ENCODE measurements around the gene LYPD6.

The LYPD6 gene

DNA sequence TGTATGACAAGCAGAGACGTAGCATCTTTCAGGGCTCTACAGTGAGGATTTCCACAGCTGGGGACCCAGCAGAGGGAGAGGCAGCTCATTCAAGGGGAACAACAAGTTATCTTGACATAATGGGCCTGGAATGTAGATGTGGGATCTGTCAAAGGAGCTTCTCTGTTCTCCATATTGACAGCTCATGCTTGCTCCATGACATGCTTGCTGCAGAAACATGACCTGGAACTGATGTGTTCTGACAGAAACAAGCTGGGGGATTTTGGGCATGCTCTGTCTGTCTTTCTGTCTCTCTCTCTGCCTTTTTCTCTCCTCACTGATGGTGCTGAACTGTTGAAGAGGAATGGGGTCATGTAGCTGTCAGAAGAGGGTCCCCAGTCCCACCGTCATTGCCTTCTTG is 177.6 kb downstream of the LYPD6 start:
- peak; percentile 99 for ATAC-seq
- TF ChIP-seq CSDC2 (CRISPR knock-in tag; IDR thresholded peaks at IDR 0.05) (no peak), ZNF8 (CRISPR knock-in tag; IDR thresholded peaks at IDR 0.05) (no peak), ESRRG (CRISPR knock-in tag; IDR thresholded peaks at IDR 0.05) (no peak), ZNF70 (CRISPR knock-in tag; IDR thresholded peaks at IDR 0.05) (no peak), ZNF565 (CRISPR knock-in tag; conservative IDR thresholded peaks at IDR 0.05; ENCODE audit: low read depth) (no peak), GLIS3 (CRISPR knock-in tag; IDR thresholded peaks at IDR 0.05) (no peak), TCF4 (CRISPR knock-in tag; IDR thresholded peaks at IDR 0.05; ENCODE audit: borderline replicate concordance) (no peak), TOX (CRISPR knock-in tag; IDR thresholded peaks at IDR 0.05; ENCODE audit: borderline replicate concordance) (no peak), ISL1 (CRISPR knock-in tag; IDR thresholded peaks at IDR 0.05) (no peak), PPARA (CRISPR knock-in tag; IDR thresholded peaks at IDR 0.05; ENCODE audit: borderline replicate concordance) (no peak), ZFP30 (CRISPR knock-in tag; IDR thresholded peaks at IDR 0.05) (no peak), BACH2 (CRISPR knock-in tag; IDR thresholded peaks at IDR 0.05; ENCODE audit: borderline replicate concordance) (no peak), OSR1 (CRISPR knock-in tag; IDR thresholded peaks at IDR 0.05) (no peak), RARB (CRISPR knock-in tag; IDR thresholded peaks at IDR 0.05) (no peak), ZC3H10 (CRISPR knock-in tag; IDR thresholded peaks at IDR 0.05) (no peak)
- TF ChIP-seq, protein P1, sequence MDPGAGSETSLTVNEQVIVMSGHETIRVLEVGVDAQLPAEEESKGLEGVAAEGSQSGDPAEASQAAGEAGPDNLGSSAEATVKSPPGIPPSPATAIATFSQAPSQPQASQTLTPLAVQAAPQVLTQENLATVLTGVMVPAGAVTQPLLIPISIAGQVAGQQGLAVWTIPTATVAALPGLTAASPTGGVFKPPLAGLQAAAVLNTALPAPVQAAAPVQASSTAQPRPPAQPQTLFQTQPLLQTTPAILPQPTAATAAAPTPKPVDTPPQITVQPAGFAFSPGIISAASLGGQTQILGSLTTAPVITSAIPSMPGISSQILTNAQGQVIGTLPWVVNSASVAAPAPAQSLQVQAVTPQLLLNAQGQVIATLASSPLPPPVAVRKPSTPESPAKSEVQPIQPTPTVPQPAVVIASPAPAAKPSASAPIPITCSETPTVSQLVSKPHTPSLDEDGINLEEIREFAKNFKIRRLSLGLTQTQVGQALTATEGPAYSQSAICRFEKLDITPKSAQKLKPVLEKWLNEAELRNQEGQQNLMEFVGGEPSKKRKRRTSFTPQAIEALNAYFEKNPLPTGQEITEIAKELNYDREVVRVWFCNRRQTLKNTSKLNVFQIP (CRISPR knock-in tag; IDR thresholded peaks at IDR 0.05; ENCODE audit: borderline replicate concordance, low read depth) = no peak
- TF ChIP-seq, protein P2, sequence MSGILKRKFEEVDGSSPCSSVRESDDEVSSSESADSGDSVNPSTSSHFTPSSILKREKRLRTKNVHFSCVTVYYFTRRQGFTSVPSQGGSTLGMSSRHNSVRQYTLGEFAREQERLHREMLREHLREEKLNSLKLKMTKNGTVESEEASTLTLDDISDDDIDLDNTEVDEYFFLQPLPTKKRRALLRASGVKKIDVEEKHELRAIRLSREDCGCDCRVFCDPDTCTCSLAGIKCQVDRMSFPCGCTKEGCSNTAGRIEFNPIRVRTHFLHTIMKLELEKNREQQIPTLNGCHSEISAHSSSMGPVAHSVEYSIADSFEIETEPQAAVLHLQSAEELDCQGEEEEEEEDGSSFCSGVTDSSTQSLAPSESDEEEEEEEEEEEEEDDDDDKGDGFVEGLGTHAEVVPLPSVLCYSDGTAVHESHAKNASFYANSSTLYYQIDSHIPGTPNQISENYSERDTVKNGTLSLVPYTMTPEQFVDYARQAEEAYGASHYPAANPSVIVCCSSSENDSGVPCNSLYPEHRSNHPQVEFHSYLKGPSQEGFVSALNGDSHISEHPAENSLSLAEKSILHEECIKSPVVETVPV (CRISPR knock-in tag; IDR thresholded peaks at IDR 0.05) = no peak
- TF ChIP-seq, protein P3, sequence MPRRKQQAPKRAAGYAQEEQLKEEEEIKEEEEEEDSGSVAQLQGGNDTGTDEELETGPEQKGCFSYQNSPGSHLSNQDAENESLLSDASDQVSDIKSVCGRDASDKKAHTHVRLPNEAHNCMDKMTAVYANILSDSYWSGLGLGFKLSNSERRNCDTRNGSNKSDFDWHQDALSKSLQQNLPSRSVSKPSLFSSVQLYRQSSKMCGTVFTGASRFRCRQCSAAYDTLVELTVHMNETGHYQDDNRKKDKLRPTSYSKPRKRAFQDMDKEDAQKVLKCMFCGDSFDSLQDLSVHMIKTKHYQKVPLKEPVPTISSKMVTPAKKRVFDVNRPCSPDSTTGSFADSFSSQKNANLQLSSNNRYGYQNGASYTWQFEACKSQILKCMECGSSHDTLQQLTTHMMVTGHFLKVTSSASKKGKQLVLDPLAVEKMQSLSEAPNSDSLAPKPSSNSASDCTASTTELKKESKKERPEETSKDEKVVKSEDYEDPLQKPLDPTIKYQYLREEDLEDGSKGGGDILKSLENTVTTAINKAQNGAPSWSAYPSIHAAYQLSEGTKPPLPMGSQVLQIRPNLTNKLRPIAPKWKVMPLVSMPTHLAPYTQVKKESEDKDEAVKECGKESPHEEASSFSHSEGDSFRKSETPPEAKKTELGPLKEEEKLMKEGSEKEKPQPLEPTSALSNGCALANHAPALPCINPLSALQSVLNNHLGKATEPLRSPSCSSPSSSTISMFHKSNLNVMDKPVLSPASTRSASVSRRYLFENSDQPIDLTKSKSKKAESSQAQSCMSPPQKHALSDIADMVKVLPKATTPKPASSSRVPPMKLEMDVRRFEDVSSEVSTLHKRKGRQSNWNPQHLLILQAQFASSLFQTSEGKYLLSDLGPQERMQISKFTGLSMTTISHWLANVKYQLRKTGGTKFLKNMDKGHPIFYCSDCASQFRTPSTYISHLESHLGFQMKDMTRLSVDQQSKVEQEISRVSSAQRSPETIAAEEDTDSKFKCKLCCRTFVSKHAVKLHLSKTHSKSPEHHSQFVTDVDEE (CRISPR knock-in tag; IDR thresholded peaks at IDR 0.05) = no peak
- TF ChIP-seq, protein P4, sequence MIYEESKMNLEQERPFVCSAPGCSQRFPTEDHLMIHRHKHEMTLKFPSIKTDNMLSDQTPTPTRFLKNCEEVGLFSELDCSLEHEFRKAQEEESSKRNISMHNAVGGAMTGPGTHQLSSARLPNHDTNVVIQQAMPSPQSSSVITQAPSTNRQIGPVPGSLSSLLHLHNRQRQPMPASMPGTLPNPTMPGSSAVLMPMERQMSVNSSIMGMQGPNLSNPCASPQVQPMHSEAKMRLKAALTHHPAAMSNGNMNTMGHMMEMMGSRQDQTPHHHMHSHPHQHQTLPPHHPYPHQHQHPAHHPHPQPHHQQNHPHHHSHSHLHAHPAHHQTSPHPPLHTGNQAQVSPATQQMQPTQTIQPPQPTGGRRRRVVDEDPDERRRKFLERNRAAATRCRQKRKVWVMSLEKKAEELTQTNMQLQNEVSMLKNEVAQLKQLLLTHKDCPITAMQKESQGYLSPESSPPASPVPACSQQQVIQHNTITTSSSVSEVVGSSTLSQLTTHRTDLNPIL (CRISPR knock-in tag; IDR thresholded peaks at IDR 0.05; ENCODE audit: low read depth) = no peak

DNA sequence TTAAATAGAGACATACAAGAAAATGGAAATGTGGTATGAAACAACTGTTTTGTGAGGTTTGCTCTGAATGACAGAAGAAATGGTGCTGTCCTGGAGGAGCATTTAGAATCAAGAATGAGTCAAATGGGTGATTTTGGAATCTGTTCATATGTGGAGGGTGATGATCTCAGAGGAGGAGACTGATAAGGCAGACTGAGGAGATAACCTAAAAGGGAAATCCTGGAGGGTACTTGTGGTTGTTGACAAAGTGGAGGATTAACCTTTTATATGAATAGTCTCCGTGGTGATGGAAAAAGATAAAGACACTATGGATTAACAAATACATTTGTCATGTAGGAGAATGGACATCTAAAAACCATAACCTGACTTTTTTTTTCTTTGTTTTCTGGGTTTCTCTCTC is 183.1 kb downstream of the LYPD6 start:
- TF ChIP-seq, protein P5, sequence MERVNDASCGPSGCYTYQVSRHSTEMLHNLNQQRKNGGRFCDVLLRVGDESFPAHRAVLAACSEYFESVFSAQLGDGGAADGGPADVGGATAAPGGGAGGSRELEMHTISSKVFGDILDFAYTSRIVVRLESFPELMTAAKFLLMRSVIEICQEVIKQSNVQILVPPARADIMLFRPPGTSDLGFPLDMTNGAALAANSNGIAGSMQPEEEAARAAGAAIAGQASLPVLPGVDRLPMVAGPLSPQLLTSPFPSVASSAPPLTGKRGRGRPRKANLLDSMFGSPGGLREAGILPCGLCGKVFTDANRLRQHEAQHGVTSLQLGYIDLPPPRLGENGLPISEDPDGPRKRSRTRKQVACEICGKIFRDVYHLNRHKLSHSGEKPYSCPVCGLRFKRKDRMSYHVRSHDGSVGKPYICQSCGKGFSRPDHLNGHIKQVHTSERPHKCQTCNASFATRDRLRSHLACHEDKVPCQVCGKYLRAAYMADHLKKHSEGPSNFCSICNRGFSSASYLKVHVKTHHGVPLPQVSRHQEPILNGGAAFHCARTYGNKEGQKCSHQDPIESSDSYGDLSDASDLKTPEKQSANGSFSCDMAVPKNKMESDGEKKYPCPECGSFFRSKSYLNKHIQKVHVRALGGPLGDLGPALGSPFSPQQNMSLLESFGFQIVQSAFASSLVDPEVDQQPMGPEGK (CRISPR knock-in tag; IDR thresholded peaks at IDR 0.05; ENCODE audit: borderline replicate concordance) = no peak
- TF ChIP-seq ESRRG (CRISPR knock-in tag; IDR thresholded peaks at IDR 0.05) (no peak), ZNF70 (CRISPR knock-in tag; IDR thresholded peaks at IDR 0.05) (no peak), PPARA (CRISPR knock-in tag; IDR thresholded peaks at IDR 0.05; ENCODE audit: borderline replicate concordance) (no peak), SNAI2 (CRISPR knock-in tag; IDR thresholded peaks at IDR 0.05) (no peak)
- no peak for ATAC-seq

All from SK-N-SH treated with all-trans-retinoic acid at 6 μM for 48 hours (cell line).